K562 (cell line): ENCODE measurements around the gene ZBTB25. TPM values are rescaled to one million over a fixed set of nuclear protein-coding genes. Genes with fewer than 3 reads are reported as not detected.

Source experiments
- ATAC-seq: fragments of 200-7000 bp; cut with Tn5 transposase; 3 replicates; pipeline ENCODE4 v1.9.1; 2020; ENCODE audit warnings: moderate library complexity
- BruUV-seq: library from RNA; stranded (reverse); fragments of 400-500 nt; replicated peaks from 2 replicates; lab custom pipeline; 2021; lab: Mats Ljungman, UMichigan
- CTCF ChIA-PET: fragments of 300-600 bp; formaldehyde crosslinking; extraction: SDS; loops from one replicate; lab custom pipeline; 2021; ENCODE audit warnings: low intra/inter-chr PET ratio; lab: Yijun Ruan, JAX
- POLR2A ChIA-PET: fragments of 300-600, 350-650 bp; sonication (Branson Sonifier 250); formaldehyde crosslinking; extraction: SDS; loops from one replicate; lab custom pipeline; 2021; ENCODE audit warnings: antibody characterized with exemption, inconsistent platforms; lab: Yijun Ruan, JAX
- DNase-seq, 4 experiments: peaks; one replicate each; pipeline versions ENCODE4 v3.0.0 to v3.0.0-alpha.2; 2011 to 2018; ENCODE audit warnings: low spot score in 3 of 4, mixed read lengths in 3 of 4; ENCODE audit errors: extremely low read depth in 1 of 4
- FAIRE-seq: peaks from 2 replicates; lab custom pipeline; 2011; peaks lifted over from hg19 to GRCh38; lab: Jason Lieb, UNC
- H2AFZ ChIP-seq: 2 replicates; pipeline ENCODE4 v1.6.0; 2011; ENCODE audit warnings: low read depth, low read length, control low read depth, inconsistent platforms
- H3K27ac ChIP-seq: fragments of 200-600 bp; 3 replicates; pipeline ENCODE4 v1.8.0; 2011; ENCODE audit warnings: low read depth, mild to moderate bottlenecking, control low read depth, inconsistent platforms, low read length, moderate library complexity, mixed read lengths; ENCODE audit errors: extremely low read depth
- H3K27me3 ChIP-seq, 2 experiments: fragments of 300-600 bp in 1 of 2; 2 replicates in 1 of 2; 3 replicates in 1 of 2; pipeline versions ENCODE4 v1.6.0 to v1.8.0; 2011; ENCODE audit warnings: inconsistent platforms in 2 of 2, low read length in 2 of 2, mild to moderate bottlenecking in 1 of 2, mixed read lengths in 1 of 2, moderate library complexity in 1 of 2; ENCODE audit not compliant: control insufficient read depth in 2 of 2, insufficient read depth in 2 of 2
- H3K36me3 ChIP-seq: fragments of 300-600 bp; 3 replicates; pipeline ENCODE4 v1.8.0; 2011; ENCODE audit warnings: mild to moderate bottlenecking, low read length, inconsistent platforms; ENCODE audit not compliant: control insufficient read depth, insufficient read depth
- H3K4me1 ChIP-seq, 2 experiments: fragments of 200-600 bp in 1 of 2; replicated peaks in 1 of 2; 2 replicates in 1 of 2; 3 replicates in 1 of 2; pipeline versions ENCODE4 v1.5.1 to v1.8.0; 2011; ENCODE audit warnings: inconsistent platforms in 2 of 2, low read length in 2 of 2, mild to moderate bottlenecking in 1 of 2, mixed read lengths in 1 of 2, moderate library complexity in 1 of 2; ENCODE audit not compliant: control insufficient read depth in 2 of 2, insufficient read depth in 2 of 2
- H3K4me2 ChIP-seq: 2 replicates; pipeline ENCODE4 v1.6.1; 2011; ENCODE audit warnings: low read length, control low read depth, inconsistent platforms, mixed read lengths; ENCODE audit not compliant: insufficient read depth
- H3K4me3 ChIP-seq: fragments of 200-600 bp; sonication (generic), shearing (Covaris generic); 2 replicates; pipeline ENCODE4 v1.5.1; 2016; ENCODE audit warnings: control low read depth, inconsistent platforms
- H3K79me2 ChIP-seq: fragments of 200-600 bp; 3 replicates; pipeline ENCODE4 v1.8.0; 2011; ENCODE audit warnings: low read length, inconsistent platforms; ENCODE audit not compliant: control insufficient read depth, insufficient read depth
- H3K9ac ChIP-seq, 2 experiments: 2 replicates each; pipeline versions ENCODE4 v1.6.0 to v1.6.1; 2011; ENCODE audit warnings: low read depth in 2 of 2, low read length in 2 of 2, control low read depth in 1 of 2, inconsistent platforms in 1 of 2, mild to moderate bottlenecking in 1 of 2, mixed read lengths in 1 of 2; ENCODE audit not compliant: insufficient read depth in 1 of 2
- H3K9me1 ChIP-seq: one replicate; pipeline ENCODE4 v1.6.0; 2011; ENCODE audit warnings: inconsistent platforms, mild to moderate bottlenecking, low read length, moderate library complexity; ENCODE audit not compliant: control insufficient read depth, insufficient read depth
- H3K9me3 ChIP-seq: replicated peaks from 2 replicates; pipeline ENCODE4 v1.5.1; 2011; ENCODE audit warnings: low read depth, low read length, inconsistent platforms; ENCODE audit not compliant: control insufficient read depth, insufficient read depth
- H4K20me1 ChIP-seq: replicated peaks from 2 replicates; pipeline ENCODE4 v1.6.1; 2011; ENCODE audit warnings: low read length, inconsistent platforms, mixed read lengths; ENCODE audit not compliant: control insufficient read depth, insufficient read depth
- ARID1B ChIP-seq: fragments of 450-650 bp; IDR thresholded peaks from 2 replicates; pipeline ENCODE4 v1.6.1; 2016; ENCODE audit warnings: antibody characterized with exemption, mild to moderate bottlenecking, inconsistent platforms
- CBFA2T2 ChIP-seq: fragments of 450-650 bp; conservative IDR thresholded peaks from 2 replicates; pipeline ENCODE4 v1.6.1; 2017; ENCODE audit warnings: mild to moderate bottlenecking
- CTCF ChIP-seq, 3 experiments: IDR thresholded peaks in 2 of 3; conservative IDR thresholded peaks in 1 of 3; 2 replicates each; pipeline ENCODE4 v1.5.1; 2011 to 2012; ENCODE audit warnings: low read length in 3 of 3, mild to moderate bottlenecking in 3 of 3, control low read depth in 2 of 3, improper control_type of control experiment in 1 of 3, inconsistent platforms in 1 of 3, low read depth in 1 of 3, mixed read lengths in 1 of 3, moderate library complexity in 1 of 3; ENCODE audit not compliant: insufficient read depth in 2 of 3
- HES1 ChIP-seq: fragments of 450-650 bp; IDR thresholded peaks from 2 replicates; pipeline ENCODE4 v1.6.1; 2016; ENCODE audit warnings: low read depth, mild to moderate bottlenecking, moderate library complexity
- MCM5 ChIP-seq: fragments of 450-650 bp; IDR thresholded peaks from 2 replicates; pipeline ENCODE4 v1.6.1; 2016; ENCODE audit warnings: low read depth
- NR4A1 ChIP-seq, 2 experiments: fragments of 250-450 bp in 1 of 2; fragments of 450-650 bp in 1 of 2; sonication (Bioruptor Pico) in 1 of 2; IDR thresholded peaks; 2 replicates each; pipeline versions ENCODE4 v1.4.0 to v1.6.1; 2016 to 2020; ENCODE audit warnings: mild to moderate bottlenecking in 2 of 2, missing compliant biosample characterization in 1 of 2, missing genetic modification characterization in 1 of 2, moderate library complexity in 1 of 2
- POU5F1 ChIP-seq: fragments of 150-350 bp; IDR thresholded peaks from 2 replicates; pipeline ENCODE4 v1.6.1; 2014; ENCODE audit warnings: borderline replicate concordance, low read length, low read depth, mild to moderate bottlenecking; ENCODE audit not compliant: partially characterized antibody
- RAD21 ChIP-seq, 2 experiments: fragments of 250-450 bp in 1 of 2; fragments of 450-650 bp in 1 of 2; sonication (Bioruptor Pico) in 1 of 2; formaldehyde crosslinking in 1 of 2; IDR thresholded peaks in 1 of 2; conservative IDR thresholded peaks in 1 of 2; 2 replicates each; pipeline versions ENCODE4 v1.4.0 to v1.8.0; 2020 to 2022; ENCODE audit warnings: mild to moderate bottlenecking in 2 of 2, moderate library complexity in 1 of 2
- SETDB1 ChIP-seq: IDR thresholded peaks from one replicate; pipeline ENCODE4 v1.6.1; 2012; ENCODE audit warnings: low read length, control low read depth, inconsistent platforms
- TBP ChIP-seq: optimal IDR thresholded peaks from 2 replicates; pipeline ENCODE3; 2011; ENCODE audit warnings: low read depth, low read length, improper control_type of control experiment
- TRIM28 ChIP-seq: fragments of 450-650 bp; IDR thresholded peaks from 2 replicates; pipeline ENCODE4 v1.6.1; 2017
- ZNF239 ChIP-seq: fragments of 250-450 bp; sonication (Bioruptor Pico); IDR thresholded peaks from 2 replicates; pipeline ENCODE4 v1.4.0; 2020; ENCODE audit warnings: mild to moderate bottlenecking
- ZNF408 ChIP-seq: fragments of 250-450 bp; sonication (Bioruptor Pico); IDR thresholded peaks from 2 replicates; pipeline ENCODE4 v1.4.0; 2020; ENCODE audit warnings: low read depth, mild to moderate bottlenecking, moderate library complexity
- in situ Hi-C: fragments of 300-500 bp; cut with MboI; formaldehyde crosslinking; loops from 4 replicates; pipeline ENCODE4 v1.15.0; 2018; ENCODE audit warnings: inconsistent platforms, mixed read lengths
- intact Hi-C: fragments of 100-400 bp; cut with micrococcal nuclease; formaldehyde crosslinking; loops from 2 replicates; pipeline ENCODE4 v1.14.2; 2022
- polyA plus RNA-seq, 8 experiments: library from polyadenylated mRNA; depleted of rRNA in 4 of 8; stranded (reverse) in 5 of 8; unstranded in 3 of 8; fragments of >200 nt; fragmentation: Nextera tagmentation in 2 of 8; fragmentation: Illumina TruSeq in 1 of 8; extraction: Ambion mirVana in 2 of 8; extraction: Trizol in 1 of 8; gene quantifications; 2 replicates each; pipeline versions ENCODE4 v1.2.1 to v1.2.3, GENCODE V29; 2011 to 2014; ENCODE audit warnings: inconsistent platforms in 1 of 8, missing spikeins in 1 of 8
- total RNA-seq, 7 experiments: library from RNA; depleted of rRNA in 6 of 7; stranded (reverse); fragments of >200 nt in 6 of 7; fragmentation: Illumina TruSeq in 2 of 7; extraction: Trizol in 2 of 7; gene quantifications; 2 replicates each; pipeline versions ENCODE4 v1.2.1 to v1.2.3, GENCODE V29; 2011 to 2021; ENCODE audit warnings: low replicate concordance in 1 of 7

ZBTB25 gene
- total and polyA plus RNA-seq, 9 of the 15 experiments (the other 6 are each of a cell fraction or from before 2014, with no cell fraction given) = 0.61 to 3.9 (median 2.3) TPM

- FAIRE-seq (no peak), ATAC-seq (no peak), DNase-seq (no peak)
- ChIA-PET POLR2A (no interaction called here), CTCF (interaction anchor here (0.6 to 2.0 kb wide), 3 partner anchors 49 to 175 kb away, joined by 3 to 13 read pairs (median 3); no protein-coding TSS in a partner anchor)
- Histone ChIP-seq H3K9me3 (no peaks in the 10 kb centered on the region), H2AFZ (no peak overlapping the region), H3K4me2 (no peak overlapping the region), H3K27ac (no peak overlapping the region), H3K27me3 (no peaks in the 10 kb centered on the region), H3K9ac (no peak overlapping the region), H3K4me3 (no peak overlapping the region), H3K9me1 (no peaks in the 10 kb centered on the region), H3K36me3 (no peaks in the 10 kb centered on the region), H4K20me1 (no peaks in the 10 kb centered on the region), H3K79me2 (no peaks in the 10 kb centered on the region), H3K4me1 (no peaks in the 10 kb centered on the region)
- BruUV-seq = no TSS peak
- no peak for TF ChIP-seq NR4A1 (CRISPR knock-in tag; IDR thresholded peaks at IDR 0.05)
- TF ChIP-seq NR4A1 (tag; IDR thresholded peaks at IDR 0.05) = no peak
- TF ChIP-seq TBP = no peak
- no peak for TF ChIP-seq POU5F1
- peak; percentile 48 to 51 for TF ChIP-seq RAD21 (CRISPR knock-in tag; conservative IDR thresholded peaks at IDR 0.05 in 1 of 2, IDR thresholded peaks at IDR 0.05 in 1 of 2)
- TF ChIP-seq MCM5 = no peak
- no peak for TF ChIP-seq ARID1B
- no peak for TF ChIP-seq ZNF408 (CRISPR knock-in tag)
- TF ChIP-seq HES1 = no peak
- peak in 2 of 3 experiments; percentile 6 to 51; a peak in 3 of 6 replicates for TF ChIP-seq CTCF (IDR thresholded peaks at IDR 0.05 in 2 of 3, conservative IDR thresholded peaks at IDR 0.05 in 1 of 3; ENCODE audit: insufficient read depth in 2 of 3, low read depth in 1 of 3, low read length in 3 of 3)
- no peak for TF ChIP-seq ZNF239 (CRISPR knock-in tag)
- TF ChIP-seq CBFA2T2 = no peak
- no peak for TF ChIP-seq SETDB1
- TF ChIP-seq TRIM28 = no peak
- in situ Hi-C loops (no loop called here), intact Hi-C loops (loop anchor here (1.0 kb wide), 1 partner anchor 134 kb away; no protein-coding TSS in a partner anchor)
Observed at GRCh38 chr14:64478634-64479250, 24.9 kb downstream of the ZBTB25 start.
